HG03442 (cell line): ENCODE measurements around the gene GREB1.

Source experiments
- ATAC-seq: cut with Tn5 transposase; IDR thresholded peaks from one replicate; pipeline ENCODE4 v1.9.1; 2021; ENCODE audit warnings: mild to moderate bottlenecking, moderate library complexity; ENCODE audit not compliant: unreplicated experiment

The GREB1 gene

GRCh38 chr2:11535899-11536344 is 2.1 kb downstream of the GREB1 start:
- no peak for ATAC-seq

GRCh38 chr2:11537951-11538350 is 4.1 kb downstream of the GREB1 start:
- ATAC-seq: no peak

- no peak for ATAC-seq
Observed at GRCh38 chr2:11539317-11540147, 5.7 kb downstream of the GREB1 start.

GRCh38 chr2:11540148-11540995 is 6.5 kb downstream of the GREB1 start:
- no peak for ATAC-seq

GRCh38 chr2:11540996-11541692 is 7.3 kb downstream of the GREB1 start:
- ATAC-seq: no peak

GRCh38 chr2:11541693-11542274 is 7.9 kb downstream of the GREB1 start:
- ATAC-seq: no peak

- no peak for ATAC-seq
Observed at GRCh38 chr2:11542275-11542819, 8.5 kb downstream of the GREB1 start.

GRCh38 chr2:11543337-11544216 is 9.7 kb downstream of the GREB1 start:
- no peak for ATAC-seq

- ATAC-seq: no peak
Observed at GRCh38 chr2:11546072-11546471, 12.2 kb downstream of the GREB1 start.

GRCh38 chr2:11547912-11548497 is 14.2 kb downstream of the GREB1 start:
- no peak for ATAC-seq

GRCh38 chr2:11550302-11550701 is 16.5 kb downstream of the GREB1 start:
- ATAC-seq: no peak

- ATAC-seq: no peak
Observed at GRCh38 chr2:11550901-11551568, 17.2 kb downstream of the GREB1 start.

GRCh38 chr2:11551569-11552259 is 17.9 kb downstream of the GREB1 start:
- ATAC-seq: no peak

GRCh38 chr2:11552260-11552638 is 18.4 kb downstream of the GREB1 start:
- no peak for ATAC-seq

- peak; percentile 8 for ATAC-seq
Observed at GRCh38 chr2:11553661-11554398, 20.0 kb downstream of the GREB1 start.

GRCh38 chr2:11554399-11554716 is 20.5 kb downstream of the GREB1 start:
- ATAC-seq: peak; percentile 64

GRCh38 chr2:11556101-11556806 is 22.4 kb downstream of the GREB1 start:
- no peak for ATAC-seq
